GM23248 (cell line): Measurements from ENCODE around the gene CMTM5.

Experiments
- EZH2 ChIP-seq: fragments of 200-600 bp; sonication (generic); IDR thresholded peaks from 2 replicates; pipeline ENCODE4 v1.6.1; 2018; ENCODE audit warnings: antibody characterized with exemption, mild to moderate bottlenecking; ENCODE audit not compliant: insufficient read depth, poor library complexity, severe bottlenecking
- EZH2phosphoT487 ChIP-seq: fragments of 200-600 bp; sonication (generic); IDR thresholded peaks from 2 replicates; pipeline ENCODE4 v1.6.1; 2018; ENCODE audit warnings: antibody characterized with exemption, moderate library complexity, mild to moderate bottlenecking, low read depth; ENCODE audit not compliant: insufficient read depth

- TF ChIP-seq EZH2phosphoT487, result no peak
- TF ChIP-seq EZH2, result no peak
Measured at GRCh38 chr14:23396781-23397407, 20.0 kb downstream of the CMTM5 start.
